Stimulated activated CD8-positive, alpha-beta memory T cell treated with anti-CD3 and anti-CD28 coated beads, Interleukin-12 subunit alpha, Interleukin-12 subunit beta, amount 100 ng/mL, for 24 hours (primary cell): Measurements from ENCODE around the gene CD2BP2.
"Not testable (repeated sequence)": the region's sequence is repeated elsewhere in the genome, so short reads cannot be mapped to it uniquely, and the experiment has no call there.

Source experiments
- DNase-seq: peaks from one replicate; pipeline ENCODE4 v3.0.0-alpha.2; 2020; ENCODE audit errors: extremely low read depth

The CD2BP2 gene

DNA sequence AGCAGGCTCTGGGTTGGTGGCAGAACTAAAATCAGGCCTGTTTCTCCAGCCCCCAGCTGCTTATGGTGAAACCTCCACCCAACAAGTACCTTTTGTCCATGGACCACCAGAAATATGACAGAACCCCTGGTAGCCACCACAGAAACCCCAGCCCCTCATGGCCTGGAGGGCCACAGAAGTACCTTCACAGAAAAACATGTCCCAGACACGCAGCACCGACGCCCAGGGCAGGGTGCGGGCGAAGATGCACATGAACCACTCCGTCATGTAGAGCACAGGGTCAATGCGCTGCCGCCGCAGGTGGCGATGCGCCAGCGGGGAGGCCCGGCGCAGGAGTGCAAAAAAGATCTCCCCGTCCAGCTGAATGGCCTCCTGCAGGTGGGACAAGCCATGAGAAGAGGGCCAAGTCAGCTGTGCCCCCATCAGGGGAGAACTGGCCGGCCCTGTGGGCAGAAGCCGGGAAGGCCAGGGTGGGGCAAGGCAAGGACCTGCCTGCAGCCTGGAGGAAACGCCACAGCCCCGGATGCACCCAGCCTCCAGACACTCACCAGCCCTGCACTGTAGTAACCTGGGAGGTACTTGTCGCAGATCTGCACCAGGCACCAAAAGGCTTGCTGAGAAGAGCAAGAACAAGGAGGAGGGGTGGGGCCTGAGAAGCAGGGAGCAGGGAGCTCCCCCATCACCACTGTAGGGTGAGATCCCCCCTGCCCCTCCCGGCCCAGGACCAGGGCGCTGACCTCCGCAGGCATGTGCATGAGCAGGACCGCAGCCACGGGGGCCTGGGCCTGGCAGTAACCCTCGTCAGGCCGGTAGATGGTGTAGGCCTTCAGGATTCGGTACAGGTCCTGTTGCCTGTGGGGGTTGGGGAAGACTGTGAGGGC lies 4.1 kb upstream of the CD2BP2 start:
- no peak for DNase-seq

- DNase-seq, result no peak
Measured at GRCh38 chr16:30358577-30358936, 3.4 kb upstream of the CD2BP2 start.

- DNase-seq, result no peak
Measured at GRCh38 chr16:30357715-30358576, 2.8 kb upstream of the CD2BP2 start.

DNA sequence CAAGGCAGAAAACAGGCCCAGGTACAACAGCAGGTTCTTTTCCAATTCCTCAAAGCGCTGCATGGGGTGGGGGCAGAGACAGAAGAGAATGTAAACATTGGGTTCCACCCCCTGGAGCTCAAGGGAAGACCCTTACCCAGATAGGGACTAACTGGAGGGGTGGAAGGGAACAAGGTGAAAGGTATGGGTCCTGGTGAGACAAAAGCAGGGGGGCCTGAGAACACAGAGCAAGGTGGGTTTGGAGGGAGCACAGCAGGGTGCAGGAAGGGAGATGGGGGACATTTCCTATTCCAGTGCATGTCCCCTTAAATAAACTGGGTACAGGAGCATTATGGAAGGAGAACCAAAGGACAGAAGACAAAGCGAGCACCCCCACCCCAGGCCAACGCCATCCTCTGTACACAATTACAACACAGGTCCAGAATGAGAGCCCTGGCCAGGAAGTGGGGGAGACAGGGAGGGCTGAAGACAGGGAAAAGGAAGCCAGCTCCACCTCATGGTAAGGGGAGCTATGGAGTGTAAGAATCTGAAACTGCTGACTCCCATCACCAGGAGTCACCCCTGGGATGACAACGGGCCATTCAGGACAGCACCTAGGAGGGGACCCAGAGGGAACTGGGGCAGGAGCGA lies 2.1 kb upstream of the CD2BP2 start:
- DNase-seq, result no peak

- DNase-seq, result no peak
Measured at GRCh38 chr16:30356401-30357084, 1.4 kb upstream of the CD2BP2 start.

DNA sequence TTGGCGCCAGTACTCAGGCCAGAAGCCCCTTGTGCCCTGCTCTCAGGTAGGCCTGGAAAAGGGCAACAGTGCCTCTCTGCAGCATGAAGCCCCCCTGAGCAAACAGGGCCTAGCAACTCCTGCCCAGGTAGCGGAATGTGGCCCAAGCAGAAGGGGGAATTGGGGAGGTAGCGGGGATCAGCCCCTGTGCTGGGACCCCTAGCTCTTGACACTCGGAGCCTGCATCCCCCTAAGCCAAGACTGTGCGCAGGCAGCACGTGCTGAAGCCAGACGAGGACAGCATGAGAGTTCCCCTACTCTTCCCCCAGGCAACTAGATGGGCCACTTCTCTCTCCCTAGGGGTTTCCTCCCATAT lies 823 bp upstream of the CD2BP2 start:
- DNase-seq, result no peak

DNA sequence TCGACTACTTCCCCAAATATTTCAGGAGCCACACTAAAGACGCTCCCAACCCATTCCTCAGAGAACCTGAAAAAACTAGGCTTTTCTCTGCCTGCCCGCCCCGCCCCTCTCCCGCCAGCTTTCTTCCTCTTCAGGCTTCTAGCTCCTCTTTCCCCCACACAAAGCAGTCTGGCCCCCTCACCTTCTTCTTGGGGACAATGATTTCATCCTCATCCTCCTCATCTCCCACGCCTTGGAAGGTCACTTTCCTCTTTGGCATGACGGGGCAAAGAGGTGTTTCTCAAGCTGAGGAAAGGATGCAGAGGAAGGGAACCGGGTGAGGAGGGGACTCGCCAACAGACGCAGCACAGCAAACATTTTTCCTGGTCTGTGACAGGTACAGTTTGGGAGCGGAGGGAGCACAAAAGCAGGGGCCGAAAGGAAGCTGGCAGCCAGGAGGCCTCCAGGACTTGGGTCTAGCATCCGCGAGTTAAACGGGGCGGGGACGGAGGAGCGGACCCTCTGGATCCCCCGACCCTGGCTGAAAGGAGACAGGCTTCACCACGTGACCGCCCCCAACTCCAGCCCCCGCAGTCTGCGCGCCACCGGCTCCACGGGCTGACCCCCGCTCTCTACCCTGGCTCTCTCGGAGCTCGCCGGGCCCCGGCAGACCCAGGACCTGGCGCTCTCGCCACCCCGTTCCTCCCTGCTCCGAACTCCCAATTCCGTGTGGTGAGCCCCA lies 525 bp downstream of the CD2BP2 start:
- no peak for DNase-seq

- DNase-seq, result no peak
Measured at GRCh38 chr16:30353438-30354129, 1.5 kb downstream of the CD2BP2 start.

DNA sequence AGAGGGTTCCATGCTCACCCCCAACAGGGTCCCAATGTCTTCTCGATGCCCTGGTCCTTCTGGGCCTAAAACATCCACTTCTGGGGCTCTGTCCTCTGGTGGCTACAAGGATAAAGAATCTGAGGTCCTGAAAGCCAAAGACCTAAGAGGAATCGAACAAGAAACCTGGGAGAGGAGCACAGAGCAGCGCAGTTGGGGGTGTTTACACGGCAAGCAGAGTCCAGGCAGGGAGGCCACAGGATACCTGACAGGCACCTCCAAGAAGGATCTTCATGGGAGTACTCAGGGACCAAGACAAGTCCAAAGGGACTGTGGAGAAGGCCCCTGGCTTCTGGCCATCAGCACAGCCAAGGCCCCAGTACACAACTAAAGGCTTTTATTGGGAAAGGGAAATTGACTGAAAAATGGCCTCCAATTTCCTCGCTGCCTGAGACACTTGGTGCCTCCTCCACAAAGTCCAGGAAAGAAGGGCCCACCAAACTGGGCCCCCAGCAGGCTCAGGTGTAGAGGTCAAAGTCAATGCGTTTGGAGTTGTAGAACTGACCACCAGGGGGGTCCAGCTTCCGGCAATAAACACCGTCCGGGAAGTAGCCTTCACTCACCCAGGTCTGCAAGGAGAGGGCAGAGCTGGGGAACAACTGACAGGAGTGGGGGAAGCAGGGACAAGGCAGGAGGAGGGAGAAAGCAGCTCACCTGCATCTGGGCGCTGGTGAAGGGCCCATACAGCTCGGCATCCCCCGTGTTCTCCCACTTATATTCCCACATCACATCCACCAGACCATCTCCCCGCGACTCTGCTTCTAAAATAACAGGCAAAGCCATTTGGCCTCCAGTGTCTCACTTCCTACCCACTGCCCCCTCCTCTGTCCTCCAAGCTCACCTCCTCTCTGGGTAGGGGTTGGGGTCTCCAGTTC lies 2.4 kb downstream of the CD2BP2 start:
- DNase-seq, result no peak

DNA sequence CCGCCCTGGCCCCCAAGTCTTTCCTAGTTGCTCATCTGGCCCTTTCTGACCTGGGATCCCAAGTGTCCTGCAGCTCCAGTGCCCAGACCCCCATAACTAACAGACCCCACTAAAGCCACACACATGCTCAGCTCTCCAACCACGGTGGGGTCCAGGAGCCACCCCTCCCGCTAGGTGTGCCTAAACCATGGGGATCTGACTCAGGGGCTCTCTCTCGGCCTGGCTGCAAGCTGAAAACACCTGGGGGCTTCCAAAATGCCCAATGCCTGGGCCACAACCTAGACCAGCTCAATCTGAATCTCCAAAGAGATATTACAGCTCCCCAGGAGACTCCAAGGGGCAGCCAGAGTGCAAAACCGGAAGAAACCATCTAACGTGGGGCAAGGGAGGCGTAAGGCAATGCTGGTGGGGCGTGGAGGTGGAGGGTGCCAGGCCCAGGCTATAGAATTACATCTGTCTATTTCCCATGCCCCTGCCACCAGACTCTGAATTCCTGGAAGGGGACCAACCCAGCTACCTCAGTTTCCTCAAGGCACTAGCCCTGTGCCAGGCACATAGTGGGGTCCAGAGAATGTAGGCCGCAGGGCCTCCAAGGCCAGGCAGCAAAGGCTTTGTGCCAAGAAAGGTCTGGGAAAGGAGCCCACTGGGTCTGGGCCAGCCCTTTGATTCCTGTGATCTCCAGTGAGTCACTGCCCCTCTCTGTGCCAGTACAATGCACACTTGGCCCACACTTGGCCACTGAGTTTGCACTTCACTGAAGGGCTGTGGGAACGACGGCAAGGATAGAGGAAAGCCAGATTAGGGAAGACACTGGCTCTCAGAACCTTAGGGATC lies 3.3 kb downstream of the CD2BP2 start:
- no peak for DNase-seq

DNA sequence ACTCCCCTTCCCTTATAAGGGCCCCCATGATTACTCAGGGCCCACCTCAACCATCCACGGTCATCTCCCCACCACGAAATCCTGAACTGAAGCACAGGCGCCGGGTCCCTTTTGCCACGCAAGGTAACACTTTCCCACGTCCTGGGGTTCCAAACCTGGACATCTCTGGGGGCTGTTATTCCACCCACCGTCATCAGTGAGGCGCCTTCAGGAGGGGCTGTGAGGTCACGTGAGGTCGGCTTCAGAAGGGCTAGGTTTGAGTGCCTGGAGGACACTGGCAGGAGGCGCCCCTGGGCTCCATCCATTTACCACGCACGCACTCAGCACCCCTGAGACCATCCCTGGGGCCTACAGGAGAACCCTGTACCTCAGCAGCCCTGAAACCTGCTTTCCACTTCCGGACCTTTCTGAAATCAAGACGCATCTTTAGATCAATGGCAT lies 4.1 kb downstream of the CD2BP2 start:
- no peak for DNase-seq

- DNase-seq, result no peak
Measured at GRCh38 chr16:30350134-30350871, 4.8 kb downstream of the CD2BP2 start.

- DNase-seq, result no peak
Measured at GRCh38 chr16:30349675-30350074, 5.4 kb downstream of the CD2BP2 start.

DNA sequence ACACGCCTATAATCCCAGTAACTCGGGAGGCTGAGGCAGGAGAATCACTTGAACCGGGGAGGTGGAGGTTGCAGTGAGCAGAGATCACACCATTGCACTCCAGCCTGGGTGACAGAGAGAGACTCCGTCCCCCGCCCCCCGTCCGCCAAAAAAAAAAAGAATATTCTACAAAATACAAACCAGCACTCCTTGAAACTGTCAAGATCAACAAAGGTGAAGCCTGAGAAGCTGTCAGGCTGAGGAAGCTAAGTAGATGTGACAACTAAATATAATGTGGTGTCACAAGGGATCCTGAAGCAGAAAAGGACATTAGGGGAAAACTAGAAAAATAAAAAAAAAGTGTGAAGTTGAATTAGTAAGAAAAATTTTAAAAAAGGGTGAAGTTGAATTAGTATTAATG lies 6.2 kb downstream of the CD2BP2 start:
- DNase-seq, result no peak

- no peak for DNase-seq
Measured at GRCh38 chr16:30348113-30348512, 7.0 kb downstream of the CD2BP2 start.

DNA sequence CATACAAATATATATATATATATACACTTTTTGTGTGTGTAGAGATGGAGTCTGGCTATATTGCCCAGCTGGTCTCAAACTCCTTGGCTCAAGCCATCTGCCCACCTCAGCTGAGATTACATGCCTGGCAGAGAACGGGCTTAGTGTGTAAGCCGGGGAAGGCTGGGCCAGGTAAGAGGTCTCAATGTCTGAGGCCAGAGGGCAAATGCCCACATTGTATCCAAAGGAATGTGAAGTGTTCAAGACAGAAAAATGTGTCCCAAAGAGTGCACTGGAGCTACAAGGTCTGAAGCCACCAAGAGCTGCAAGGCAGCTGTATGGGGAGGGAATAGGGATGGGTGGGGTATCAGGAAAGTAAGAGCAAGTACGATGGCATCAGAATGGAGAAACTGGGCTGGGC lies 8.8 kb downstream of the CD2BP2 start:
- DNase-seq, result no peak

DNA sequence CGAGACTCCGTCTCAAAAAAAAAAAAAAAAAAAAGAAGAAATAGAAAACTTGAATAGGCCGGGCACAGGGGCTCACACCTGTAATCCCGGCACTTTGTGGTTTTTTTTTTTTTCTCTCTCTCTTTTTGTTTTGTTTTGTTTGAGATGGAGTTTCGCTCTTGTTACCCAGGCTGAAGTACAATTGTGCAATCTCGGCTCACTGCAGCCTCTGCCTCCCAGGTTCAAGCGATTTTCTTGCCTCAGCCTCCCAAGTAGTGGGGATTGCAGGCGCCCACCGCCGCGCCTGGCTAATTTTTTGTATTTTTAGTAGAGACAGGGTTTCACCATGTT lies 11.7 kb downstream of the CD2BP2 start:
- not testable (repeated sequence) for DNase-seq
